Measurements from ENCODE around the gene ABCC4. TPM values are rescaled to one million over a fixed set of nuclear protein-coding genes. Genes with fewer than 3 reads are reported as not detected.

ABCC4 gene
- polyA plus RNA-seq, 1 donor from 2014 or later, result 2.4 TPM

- Histone ChIP-seq H3K36me3 (ENCODE audit: insufficient read depth, low read length) (no peaks in the 10 kb centered on the region), H2AFZ (ENCODE audit: low read depth, low read length) (no peak overlapping the region), H3K79me2 (replicated peaks; ENCODE audit: insufficient read depth, low read length) (no peaks in the 10 kb centered on the region), H3K9me2 (ENCODE audit: insufficient read depth, low read length) (no peaks in the 10 kb centered on the region), H3K4me3 (ENCODE audit: low read length) (no peak overlapping the region), H3K4me2 (ENCODE audit: low read length) (no peak overlapping the region), H3K9me3 (ENCODE audit: low read length) (no peaks in the 10 kb centered on the region), H3K27me3 (ENCODE audit: insufficient read depth, low read depth, low read length) (no peaks in the 10 kb centered on the region), H4K20me1 (ENCODE audit: insufficient read depth) (no peaks in the 10 kb centered on the region), H3K9ac (ENCODE audit: low read length) (no peak overlapping the region), H3K27ac (ENCODE audit: low read length) (no peak overlapping the region), H3F3A (ENCODE audit: insufficient read depth, low read length, poor library complexity, severe bottlenecking) (no peaks in the 10 kb centered on the region)
- no peak for TF ChIP-seq MXI1 (conservative IDR thresholded peaks at IDR 0.05; ENCODE audit: poor library complexity, severe bottlenecking)
- TF ChIP-seq TAF1 (IDR thresholded peaks at IDR 0.05; ENCODE audit: low read depth), result no peak
- TF ChIP-seq EZH2 (IDR thresholded peaks at IDR 0.05; ENCODE audit: borderline replicate concordance, insufficient read depth, low read length, poor library complexity, severe bottlenecking), result no peak
- TF ChIP-seq REST (IDR thresholded peaks at IDR 0.05; ENCODE audit: borderline replicate concordance), result no peak
- TF ChIP-seq CTCF (IDR thresholded peaks at IDR 0.05; ENCODE audit: poor library complexity, severe bottlenecking), result no peak
- no peak for TF ChIP-seq POLR2AphosphoS5 (IDR thresholded peaks at IDR 0.05)
- no peak for TF ChIP-seq SMC3 (conservative IDR thresholded peaks at IDR 0.05; ENCODE audit: poor library complexity)
- no peak for TF ChIP-seq RAD21 (conservative IDR thresholded peaks at IDR 0.05)
- no peak for TF ChIP-seq EP300 (conservative IDR thresholded peaks at IDR 0.05; ENCODE audit: poor library complexity, severe bottlenecking)
Observed at GRCh38 chr13:95112883-95113282, 188.4 kb downstream of the ABCC4 start.

- TF ChIP-seq EZH2 (IDR thresholded peaks at IDR 0.05; ENCODE audit: borderline replicate concordance, insufficient read depth, low read length, poor library complexity, severe bottlenecking) (no peak), MXI1 (conservative IDR thresholded peaks at IDR 0.05; ENCODE audit: poor library complexity, severe bottlenecking) (no peak), REST (IDR thresholded peaks at IDR 0.05; ENCODE audit: borderline replicate concordance) (no peak), SMC3 (conservative IDR thresholded peaks at IDR 0.05; ENCODE audit: poor library complexity) (no peak), EP300 (conservative IDR thresholded peaks at IDR 0.05; ENCODE audit: poor library complexity, severe bottlenecking) (no peak), RAD21 (conservative IDR thresholded peaks at IDR 0.05) (no peak), TAF1 (IDR thresholded peaks at IDR 0.05; ENCODE audit: low read depth) (no peak), CTCF (IDR thresholded peaks at IDR 0.05; ENCODE audit: poor library complexity, severe bottlenecking) (no peak), POLR2AphosphoS5 (IDR thresholded peaks at IDR 0.05) (no peak)
- no peak overlapping the region for H3K4me3 ChIP-seq (ENCODE audit: low read length)
- H3K27ac ChIP-seq (ENCODE audit: low read length), result no peak overlapping the region
- H4K20me1 ChIP-seq (ENCODE audit: insufficient read depth), result no peaks in the 10 kb centered on the region
- H3K4me2 ChIP-seq (ENCODE audit: low read length), result no peak overlapping the region
- no peaks in the 10 kb centered on the region for H3K79me2 ChIP-seq (replicated peaks; ENCODE audit: insufficient read depth, low read length)
- no peaks in the 10 kb centered on the region for H3F3A ChIP-seq (ENCODE audit: insufficient read depth, low read length, poor library complexity, severe bottlenecking)
- H3K9me2 ChIP-seq (ENCODE audit: insufficient read depth, low read length), result no peaks in the 10 kb centered on the region
- H3K9me3 ChIP-seq (ENCODE audit: low read length), result no peaks in the 10 kb centered on the region
- no peaks in the 10 kb centered on the region for H3K27me3 ChIP-seq (ENCODE audit: insufficient read depth, low read depth, low read length)
- no peak overlapping the region for H2AFZ ChIP-seq (ENCODE audit: low read depth, low read length)
- no peaks in the 10 kb centered on the region for H3K36me3 ChIP-seq (ENCODE audit: insufficient read depth, low read length)
- no peak overlapping the region for H3K9ac ChIP-seq (ENCODE audit: low read length)
Observed at GRCh38 chr13:95111608-95112007, 189.6 kb downstream of the ABCC4 start.

All from neural cell (in vitro differentiated cells).